Liver (tissue), 9 donors: ENCODE data around the gene KANSL1. TPM values are rescaled to one million over a fixed set of nuclear protein-coding genes. Genes with fewer than 3 reads are reported as not detected.

Source experiments
- DNase-seq: peaks from one replicate; pipeline ENCODE4 v3.0.0-alpha.2; 2017; ENCODE audit warnings: low spot score
- H3K27ac ChIP-seq, 2 donors: one replicate each; pipeline ENCODE4 v1.7.0; 2013; ENCODE audit warnings: inconsistent platforms in 2 of 2, low read length in 2 of 2, control low read depth in 1 of 2, low read depth in 1 of 2, mild to moderate bottlenecking in 1 of 2
- H3K27me3 ChIP-seq, 4 donors: one replicate each; pipeline versions ENCODE4 v1.6.1 to v1.7.0; 2013; ENCODE audit warnings: low read length in 3 of 4, inconsistent platforms in 1 of 4, mild to moderate bottlenecking in 1 of 4, moderate library complexity in 1 of 4; ENCODE audit not compliant: control insufficient read depth in 4 of 4, insufficient read depth in 4 of 4
- H3K36me3 ChIP-seq, 4 donors: one replicate each; pipeline versions ENCODE4 v1.6.1 to v1.7.0; 2013; ENCODE audit warnings: low read length in 3 of 4, mild to moderate bottlenecking in 3 of 4, low read depth in 1 of 4, moderate library complexity in 1 of 4; ENCODE audit not compliant: control insufficient read depth in 4 of 4, insufficient read depth in 3 of 4
- H3K4me1 ChIP-seq, 4 donors: one replicate each; pipeline versions ENCODE4 v1.6.1 to v1.7.0; 2013; ENCODE audit warnings: low read length in 3 of 4, mild to moderate bottlenecking in 3 of 4, moderate library complexity in 1 of 4; ENCODE audit not compliant: control insufficient read depth in 4 of 4, insufficient read depth in 4 of 4
- H3K4me3 ChIP-seq, 3 donors: one replicate each; pipeline versions ENCODE4 v1.6.1 to v1.7.0; 2013; ENCODE audit warnings: low read length in 3 of 3, control low read depth in 1 of 3, low read depth in 1 of 3, mild to moderate bottlenecking in 1 of 3
- H3K9ac ChIP-seq, 2 donors: one replicate each; pipeline ENCODE4 v1.7.0; 2013; ENCODE audit warnings: low read length in 2 of 2, mild to moderate bottlenecking in 2 of 2, moderate library complexity in 2 of 2, control low read depth in 1 of 2, low read depth in 1 of 2
- H3K9me3 ChIP-seq, 4 donors: one replicate each; pipeline versions ENCODE4 v1.6.1 to v1.7.0; 2013; ENCODE audit warnings: low read length in 3 of 4; ENCODE audit not compliant: control insufficient read depth in 4 of 4
- ATF3 ChIP-seq: IDR thresholded peaks from 2 replicates; pipeline ENCODE4 v1.6.1; 2016; ENCODE audit warnings: antibody characterized with exemption
- EGR1 ChIP-seq, 2 donors: IDR thresholded peaks; 2 replicates each; pipeline ENCODE4 v1.6.1; 2016 to 2018; ENCODE audit warnings: antibody characterized with exemption in 2 of 2, low read depth in 2 of 2
- FOXA1 ChIP-seq: IDR thresholded peaks from 2 replicates; pipeline ENCODE4 v1.6.1; 2016; ENCODE audit warnings: antibody characterized with exemption
- FOXA2 ChIP-seq: IDR thresholded peaks from 2 replicates; pipeline ENCODE4 v1.6.1; 2016; ENCODE audit warnings: antibody characterized with exemption
- GABPA ChIP-seq, 2 donors: IDR thresholded peaks in 1 of 2; conservative IDR thresholded peaks in 1 of 2; 2 replicates each; pipeline ENCODE4 v1.6.1; 2016; ENCODE audit warnings: antibody characterized with exemption in 2 of 2, mild to moderate bottlenecking in 1 of 2, moderate library complexity in 1 of 2
- HNF4A ChIP-seq, 2 donors: conservative IDR thresholded peaks; 2 replicates each; pipeline ENCODE4 v1.6.1; 2016; ENCODE audit warnings: antibody characterized with exemption in 2 of 2, mild to moderate bottlenecking in 2 of 2
- HNF4G ChIP-seq: IDR thresholded peaks from 2 replicates; pipeline ENCODE4 v1.6.1; 2016; ENCODE audit warnings: antibody characterized with exemption
- JUND ChIP-seq, 2 donors: IDR thresholded peaks; 2 replicates each; pipeline ENCODE4 v1.6.1; 2016; ENCODE audit warnings: antibody characterized with exemption in 2 of 2
- MAX ChIP-seq: IDR thresholded peaks from 2 replicates; pipeline ENCODE4 v1.6.1; 2016; ENCODE audit warnings: antibody characterized with exemption
- NR2F2 ChIP-seq: IDR thresholded peaks from 2 replicates; pipeline ENCODE4 v1.6.1; 2016; ENCODE audit warnings: antibody characterized with exemption
- RAD21 ChIP-seq, 2 donors: IDR thresholded peaks; 2 replicates each; pipeline ENCODE4 v1.6.1; 2016; ENCODE audit warnings: antibody characterized with exemption in 2 of 2, mild to moderate bottlenecking in 2 of 2
- RXRA ChIP-seq, 2 donors: IDR thresholded peaks; 2 replicates each; pipeline ENCODE4 v1.6.1; 2017 to 2018; ENCODE audit warnings: antibody characterized with exemption in 2 of 2, mild to moderate bottlenecking in 1 of 2
- SP1 ChIP-seq: IDR thresholded peaks from 2 replicates; pipeline ENCODE4 v1.6.1; 2018; ENCODE audit warnings: antibody characterized with exemption, mild to moderate bottlenecking
- TAF1 ChIP-seq: conservative IDR thresholded peaks from 2 replicates; pipeline ENCODE4 v1.6.1; 2016; ENCODE audit warnings: antibody characterized with exemption, mild to moderate bottlenecking
- YY1 ChIP-seq: IDR thresholded peaks from 2 replicates; pipeline ENCODE4 v1.6.1; 2016; ENCODE audit warnings: antibody characterized with exemption, mild to moderate bottlenecking
- ZBTB33 ChIP-seq: IDR thresholded peaks from 2 replicates; pipeline ENCODE4 v1.6.1; 2016; ENCODE audit warnings: antibody characterized with exemption
- WGBS: extraction: QIAGEN DNeasy Blood & Tissue Kit; methylation state at CpG from one replicate; pipeline ENCODE4 v1.1.7; 2013; 5-methylcytosine and 5-hydroxymethylcytosine counted together
- polyA plus RNA-seq, 2 donors: library from polyadenylated mRNA; stranded (reverse) in 1 of 2; unstranded in 1 of 2; fragments of 200-250 nt in 1 of 2; fragments of >200 nt in 1 of 2; fragmentation: Nextera tagmentation in 1 of 2; extraction: Ambion mirVana in 1 of 2; gene quantifications; one replicate each; pipeline versions ENCODE4 v1.2.1 to v1.2.3, GENCODE V29; 2013 to 2015
- total RNA-seq, 2 donors: library from RNA; depleted of rRNA; stranded (reverse); fragments of >200 nt; gene quantifications; one replicate each; pipeline ENCODE4 v1.2.3, GENCODE V29; 2014
- TF ChIP-seq, protein P1 (sequence below): IDR thresholded peaks from 2 replicates; pipeline ENCODE4 v1.6.1; 2016; ENCODE audit warnings: antibody characterized with exemption, mild to moderate bottlenecking
- TF ChIP-seq, protein P2 (sequence below): fragments of 150-350 bp; IDR thresholded peaks from 2 replicates; pipeline ENCODE4 v1.5.1; 2017; ENCODE audit warnings: improper control_type of control experiment, low read depth, low read length; ENCODE audit not compliant: missing input control
- donor health status: healthy.
- donor health status: healthy.
- donor health status: healthy.
- donor health status: healthy.
- donor health status: healthy.

KANSL1 gene
- total and polyA plus RNA-seq, 4 donors = 5.5 to 86.3 (median 24.0) TPM

DNA sequence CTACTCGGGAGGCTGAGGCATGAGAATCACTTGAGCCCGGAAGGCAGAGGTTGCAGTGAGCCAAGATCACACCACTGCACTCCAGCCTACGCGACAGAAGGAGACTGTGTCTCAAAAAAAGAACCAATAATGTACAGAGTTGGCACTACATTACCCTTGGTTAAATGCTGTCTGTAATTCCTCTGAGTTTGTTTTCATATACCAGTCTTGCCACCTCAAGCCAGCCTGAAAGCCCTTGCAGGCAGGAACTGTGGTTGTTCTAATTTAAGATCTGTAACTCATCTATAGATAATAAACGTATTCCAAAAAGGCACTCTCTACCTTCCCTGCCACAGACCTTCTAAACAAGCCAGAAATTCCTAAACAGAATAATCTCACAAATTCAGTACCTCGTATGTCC, 4.3 kb upstream of the KANSL1 start:
- Histone ChIP-seq H3K9me3 (no peaks in the 10 kb centered on the region), H3K27me3 (no peaks in the 10 kb centered on the region), H3K4me3 (no peak overlapping the region), H3K4me1 (peaks cover 0 to 13% (median 9%) of the 10 kb centered on the region in 4 donors), H3K9ac (no peak overlapping the region), H3K27ac (no peak overlapping the region), H3K36me3 (no peaks in the 10 kb centered on the region)
- no peak for DNase-seq
- WGBS = 94% methylated on average over 6 of the region's 6 CpGs
- TF ChIP-seq FOXA1 (no peak), NR2F2 (no peak), TAF1 (no peak), SP1 (no peak), JUND (IDR thresholded peaks at IDR 0.05) (no peak), FOXA2 (no peak), HNF4A (conservative IDR thresholded peaks at IDR 0.05) (no peak), EGR1 (IDR thresholded peaks at IDR 0.05; ENCODE audit: low read depth in 2 of 2) (no peak), ATF3 (no peak), ZBTB33 (no peak), MAX (no peak), GABPA (IDR thresholded peaks at IDR 0.05 in 1 of 2, conservative IDR thresholded peaks at IDR 0.05 in 1 of 2) (no peak), RAD21 (IDR thresholded peaks at IDR 0.05) (no peak), RXRA (IDR thresholded peaks at IDR 0.05) (no peak), YY1 (no peak), HNF4G (no peak)
- TF ChIP-seq, protein P1, sequence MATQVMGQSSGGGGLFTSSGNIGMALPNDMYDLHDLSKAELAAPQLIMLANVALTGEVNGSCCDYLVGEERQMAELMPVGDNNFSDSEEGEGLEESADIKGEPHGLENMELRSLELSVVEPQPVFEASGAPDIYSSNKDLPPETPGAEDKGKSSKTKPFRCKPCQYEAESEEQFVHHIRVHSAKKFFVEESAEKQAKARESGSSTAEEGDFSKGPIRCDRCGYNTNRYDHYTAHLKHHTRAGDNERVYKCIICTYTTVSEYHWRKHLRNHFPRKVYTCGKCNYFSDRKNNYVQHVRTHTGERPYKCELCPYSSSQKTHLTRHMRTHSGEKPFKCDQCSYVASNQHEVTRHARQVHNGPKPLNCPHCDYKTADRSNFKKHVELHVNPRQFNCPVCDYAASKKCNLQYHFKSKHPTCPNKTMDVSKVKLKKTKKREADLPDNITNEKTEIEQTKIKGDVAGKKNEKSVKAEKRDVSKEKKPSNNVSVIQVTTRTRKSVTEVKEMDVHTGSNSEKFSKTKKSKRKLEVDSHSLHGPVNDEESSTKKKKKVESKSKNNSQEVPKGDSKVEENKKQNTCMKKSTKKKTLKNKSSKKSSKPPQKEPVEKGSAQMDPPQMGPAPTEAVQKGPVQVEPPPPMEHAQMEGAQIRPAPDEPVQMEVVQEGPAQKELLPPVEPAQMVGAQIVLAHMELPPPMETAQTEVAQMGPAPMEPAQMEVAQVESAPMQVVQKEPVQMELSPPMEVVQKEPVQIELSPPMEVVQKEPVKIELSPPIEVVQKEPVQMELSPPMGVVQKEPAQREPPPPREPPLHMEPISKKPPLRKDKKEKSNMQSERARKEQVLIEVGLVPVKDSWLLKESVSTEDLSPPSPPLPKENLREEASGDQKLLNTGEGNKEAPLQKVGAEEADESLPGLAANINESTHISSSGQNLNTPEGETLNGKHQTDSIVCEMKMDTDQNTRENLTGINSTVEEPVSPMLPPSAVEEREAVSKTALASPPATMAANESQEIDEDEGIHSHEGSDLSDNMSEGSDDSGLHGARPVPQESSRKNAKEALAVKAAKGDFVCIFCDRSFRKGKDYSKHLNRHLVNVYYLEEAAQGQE = no peak
- TF ChIP-seq, protein P2, sequence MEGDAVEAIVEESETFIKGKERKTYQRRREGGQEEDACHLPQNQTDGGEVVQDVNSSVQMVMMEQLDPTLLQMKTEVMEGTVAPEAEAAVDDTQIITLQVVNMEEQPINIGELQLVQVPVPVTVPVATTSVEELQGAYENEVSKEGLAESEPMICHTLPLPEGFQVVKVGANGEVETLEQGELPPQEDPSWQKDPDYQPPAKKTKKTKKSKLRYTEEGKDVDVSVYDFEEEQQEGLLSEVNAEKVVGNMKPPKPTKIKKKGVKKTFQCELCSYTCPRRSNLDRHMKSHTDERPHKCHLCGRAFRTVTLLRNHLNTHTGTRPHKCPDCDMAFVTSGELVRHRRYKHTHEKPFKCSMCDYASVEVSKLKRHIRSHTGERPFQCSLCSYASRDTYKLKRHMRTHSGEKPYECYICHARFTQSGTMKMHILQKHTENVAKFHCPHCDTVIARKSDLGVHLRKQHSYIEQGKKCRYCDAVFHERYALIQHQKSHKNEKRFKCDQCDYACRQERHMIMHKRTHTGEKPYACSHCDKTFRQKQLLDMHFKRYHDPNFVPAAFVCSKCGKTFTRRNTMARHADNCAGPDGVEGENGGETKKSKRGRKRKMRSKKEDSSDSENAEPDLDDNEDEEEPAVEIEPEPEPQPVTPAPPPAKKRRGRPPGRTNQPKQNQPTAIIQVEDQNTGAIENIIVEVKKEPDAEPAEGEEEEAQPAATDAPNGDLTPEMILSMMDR = no peak
